Nephron progenitor cell (in vitro differentiated cells): ENCODE data around the gene LTO1.

Source experiments
- DNase-seq: peaks from one replicate; pipeline ENCODE4 v3.0.0; 2021
- H3K27ac Mint-ChIP-seq: 2 replicates; pipeline ENCODE4 v1.8.0; 2021; ENCODE audit warnings: mild to moderate bottlenecking, moderate library complexity, mixed read lengths
- H3K27me3 Mint-ChIP-seq: 2 replicates; pipeline ENCODE4 v1.8.0; 2021; ENCODE audit warnings: mild to moderate bottlenecking, low read depth, mixed read lengths; ENCODE audit not compliant: poor library complexity
- H3K36me3 Mint-ChIP-seq: 2 replicates; pipeline ENCODE4 v1.8.0; 2021; ENCODE audit warnings: low read depth, mixed read lengths
- H3K4me1 Mint-ChIP-seq: 2 replicates; pipeline ENCODE4 v1.8.0; 2021; ENCODE audit warnings: mixed read lengths
- H3K4me3 Mint-ChIP-seq: 2 replicates; pipeline ENCODE4 v1.8.0; 2021; ENCODE audit warnings: mild to moderate bottlenecking, moderate library complexity, mixed read lengths
- H3K9me3 Mint-ChIP-seq: 2 replicates; pipeline ENCODE4 v1.8.0; 2021; ENCODE audit warnings: mild to moderate bottlenecking, moderate library complexity, mixed read lengths
- TF ChIP-seq, protein P1 (sequence below): fragments of 200-600 bp; sonication (generic); IDR thresholded peaks from 2 replicates; pipeline ENCODE4 v1.5.0; 2021; ENCODE audit warnings: antibody characterized with exemption

The LTO1 gene, protein sequence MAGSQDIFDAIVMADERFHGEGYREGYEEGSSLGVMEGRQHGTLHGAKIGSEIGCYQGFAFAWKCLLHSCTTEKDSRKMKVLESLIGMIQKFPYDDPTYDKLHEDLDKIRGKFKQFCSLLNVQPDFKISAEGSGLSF

DNA sequence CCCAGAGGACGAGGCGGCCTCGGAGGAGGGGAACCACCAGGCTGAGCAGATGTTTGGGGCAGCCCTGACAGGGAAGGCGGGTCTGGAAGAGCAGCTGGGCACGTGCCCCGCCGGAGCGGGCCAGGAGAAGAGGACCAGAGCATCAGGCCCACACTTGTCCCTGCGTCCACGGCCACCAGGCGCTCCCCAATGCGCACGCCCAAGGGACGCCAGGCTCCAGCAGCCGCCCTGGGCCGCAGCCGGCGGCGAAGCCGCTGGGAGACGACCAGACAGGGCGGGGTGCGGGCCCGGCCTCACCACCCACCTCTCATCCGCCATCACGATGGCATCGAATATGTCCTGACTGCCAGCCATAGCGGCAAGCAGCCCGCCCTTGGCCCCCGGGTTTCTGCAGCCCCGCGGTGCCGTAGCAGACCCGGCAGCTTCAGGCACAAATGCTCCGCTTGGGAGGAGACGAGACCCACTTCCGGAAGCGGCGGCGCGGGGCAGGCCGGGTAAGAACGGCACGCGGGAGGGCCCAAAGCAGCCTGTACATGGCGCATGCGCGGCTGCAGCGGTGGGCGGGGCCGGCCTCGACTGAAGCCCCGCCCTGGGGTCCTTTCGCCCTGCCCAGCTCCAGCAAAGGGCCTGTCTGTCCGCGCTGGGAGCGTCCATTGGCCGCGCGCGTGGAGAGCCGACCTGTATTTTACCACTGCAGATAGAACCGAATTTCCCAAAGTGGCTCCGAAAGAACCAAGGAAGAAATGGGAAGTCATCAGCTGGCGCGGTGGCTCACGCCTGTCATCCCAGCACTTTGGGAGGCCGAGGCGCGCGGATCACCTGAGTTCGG, at the start of gene LTO1:
Gene LTO1, minus strand, starts transcription at position 468 of the 829 bp plus-strand sequence. Its CDS starts 114 bp downstream, at position 354.
- TF ChIP-seq, protein P1, sequence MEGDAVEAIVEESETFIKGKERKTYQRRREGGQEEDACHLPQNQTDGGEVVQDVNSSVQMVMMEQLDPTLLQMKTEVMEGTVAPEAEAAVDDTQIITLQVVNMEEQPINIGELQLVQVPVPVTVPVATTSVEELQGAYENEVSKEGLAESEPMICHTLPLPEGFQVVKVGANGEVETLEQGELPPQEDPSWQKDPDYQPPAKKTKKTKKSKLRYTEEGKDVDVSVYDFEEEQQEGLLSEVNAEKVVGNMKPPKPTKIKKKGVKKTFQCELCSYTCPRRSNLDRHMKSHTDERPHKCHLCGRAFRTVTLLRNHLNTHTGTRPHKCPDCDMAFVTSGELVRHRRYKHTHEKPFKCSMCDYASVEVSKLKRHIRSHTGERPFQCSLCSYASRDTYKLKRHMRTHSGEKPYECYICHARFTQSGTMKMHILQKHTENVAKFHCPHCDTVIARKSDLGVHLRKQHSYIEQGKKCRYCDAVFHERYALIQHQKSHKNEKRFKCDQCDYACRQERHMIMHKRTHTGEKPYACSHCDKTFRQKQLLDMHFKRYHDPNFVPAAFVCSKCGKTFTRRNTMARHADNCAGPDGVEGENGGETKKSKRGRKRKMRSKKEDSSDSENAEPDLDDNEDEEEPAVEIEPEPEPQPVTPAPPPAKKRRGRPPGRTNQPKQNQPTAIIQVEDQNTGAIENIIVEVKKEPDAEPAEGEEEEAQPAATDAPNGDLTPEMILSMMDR = no peak
- DNase-seq = peak; percentile 98
- H3K27ac Mint-ChIP-seq = peak within 1 kb of the TSS; percentile 48
- peaks cover 20% of the 10 kb centered on the region for H3K36me3 Mint-ChIP-seq
- peak within 1 kb of the TSS; percentile 91 for H3K4me3 Mint-ChIP-seq
- H3K4me1 Mint-ChIP-seq = peaks cover 28% of the 10 kb centered on the region
- H3K27me3 Mint-ChIP-seq = peaks cover 11% of the 10 kb centered on the region
- H3K9me3 Mint-ChIP-seq = no peaks in the 10 kb centered on the region

DNA sequence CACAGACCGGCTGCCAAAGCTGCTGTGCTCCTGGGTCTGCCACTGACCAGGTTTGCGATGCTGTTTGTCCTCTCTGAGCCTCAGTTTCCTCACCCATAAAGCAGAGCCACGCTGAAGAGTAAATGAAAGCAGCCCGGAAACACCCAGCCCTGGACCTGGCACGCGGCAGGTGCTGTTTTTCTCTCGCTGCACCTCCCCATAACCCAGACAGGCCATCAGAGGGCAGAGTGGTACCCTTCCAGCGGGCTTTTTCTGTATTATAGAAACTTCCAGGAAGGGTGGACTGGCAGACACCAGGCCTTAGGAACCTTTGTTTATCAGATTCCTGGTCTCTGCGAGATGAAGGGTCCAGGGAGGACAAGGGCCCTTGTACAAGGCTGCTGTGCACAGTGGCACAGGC, 46.6 kb upstream of the LTO1 start:
- peak overlapping the region; percentile 42 for H3K27ac Mint-ChIP-seq
- no peaks in the 10 kb centered on the region for H3K9me3 Mint-ChIP-seq
- no peaks in the 10 kb centered on the region for H3K36me3 Mint-ChIP-seq
- H3K4me1 Mint-ChIP-seq = peaks cover 55% of the 10 kb centered on the region
- no peak overlapping the region for H3K4me3 Mint-ChIP-seq
- TF ChIP-seq, protein P1 = no peak
- no peak for DNase-seq
- peaks cover 48% of the 10 kb centered on the region for H3K27me3 Mint-ChIP-seq

DNA sequence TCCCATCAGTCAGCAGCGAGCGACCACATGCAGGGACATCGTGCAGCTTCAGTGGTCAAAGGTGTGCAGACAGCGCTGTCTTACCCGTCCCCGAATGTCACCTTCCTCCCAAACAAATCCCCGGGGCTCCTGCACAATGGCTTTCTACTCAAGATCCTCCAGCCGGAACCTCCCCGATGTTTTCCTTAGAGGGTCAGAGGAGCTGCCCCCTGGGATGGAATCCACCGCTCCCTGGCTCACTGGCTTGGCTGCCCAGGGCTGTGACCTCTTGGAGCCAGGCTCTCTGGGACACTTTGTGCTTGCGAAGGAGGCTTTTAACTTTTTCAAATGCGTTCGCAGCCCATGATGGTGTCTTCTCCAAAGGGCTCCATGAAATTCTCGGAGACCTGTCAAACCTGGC, 46.0 kb upstream of the LTO1 start:
- peaks cover 46% of the 10 kb centered on the region for H3K27me3 Mint-ChIP-seq
- H3K4me1 Mint-ChIP-seq = peaks cover 53% of the 10 kb centered on the region
- TF ChIP-seq, protein P1 = no peak
- H3K9me3 Mint-ChIP-seq = no peaks in the 10 kb centered on the region
- H3K27ac Mint-ChIP-seq = peak overlapping the region; percentile 89
- no peaks in the 10 kb centered on the region for H3K36me3 Mint-ChIP-seq
- no peak overlapping the region for H3K4me3 Mint-ChIP-seq
- DNase-seq = peak; percentile 66

DNA sequence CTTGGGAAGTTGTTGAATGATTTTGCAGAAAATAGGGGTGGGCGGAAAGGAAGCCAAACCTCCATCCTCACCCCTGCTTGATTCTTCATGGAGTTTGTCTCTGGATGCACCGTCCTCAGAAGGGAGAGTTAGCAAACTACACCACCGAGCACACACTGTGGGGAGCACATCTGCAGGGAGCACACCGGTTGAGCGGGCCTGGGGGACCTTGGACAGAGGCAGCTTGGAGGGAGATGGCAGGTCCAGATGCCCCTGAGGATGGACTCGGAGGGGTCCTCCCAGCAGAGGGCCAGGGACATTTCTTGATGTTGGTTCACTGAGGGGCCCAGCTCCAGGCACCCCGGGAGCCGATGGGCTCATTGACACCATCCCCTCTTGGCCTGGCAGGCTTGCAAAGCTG, 43.8 kb upstream of the LTO1 start:
- Mint-ChIP-seq H3K27me3 (peaks cover 42% of the 10 kb centered on the region), H3K4me1 (peaks cover 56% of the 10 kb centered on the region), H3K27ac (no peak overlapping the region)

DNA sequence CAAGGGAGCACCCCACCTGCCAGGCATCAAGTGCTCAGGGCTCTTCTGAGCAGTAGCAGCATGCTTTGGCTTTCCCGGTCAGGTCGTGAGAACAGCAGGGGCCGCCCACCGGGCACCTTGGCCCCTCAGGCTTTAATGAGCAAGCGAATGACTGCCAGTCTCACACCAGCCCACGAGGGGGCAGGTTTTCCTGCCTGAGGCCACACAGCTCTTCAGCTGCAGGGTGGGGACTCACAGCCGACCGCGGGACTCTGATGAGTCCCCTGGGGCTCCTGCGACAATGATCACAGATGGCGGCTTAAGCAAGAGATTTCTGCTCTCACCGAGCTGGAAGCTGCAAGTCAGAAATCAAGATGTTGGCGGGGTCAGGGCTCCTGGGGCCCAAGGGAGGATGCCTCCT, 43.0 kb upstream of the LTO1 start:
- no peak overlapping the region for H3K4me3 Mint-ChIP-seq
- TF ChIP-seq, protein P1 = peak; percentile 86
- H3K36me3 Mint-ChIP-seq = no peaks in the 10 kb centered on the region
- peak; percentile 83 for DNase-seq
- no peaks in the 10 kb centered on the region for H3K9me3 Mint-ChIP-seq
- peaks cover 56% of the 10 kb centered on the region for H3K4me1 Mint-ChIP-seq
- no peak overlapping the region for H3K27ac Mint-ChIP-seq
- H3K27me3 Mint-ChIP-seq = peaks cover 41% of the 10 kb centered on the region

More for the DNA sequence above, 43.8 kb upstream of the LTO1 start:
- H3K9me3 Mint-ChIP-seq = no peaks in the 10 kb centered on the region
- no peaks in the 10 kb centered on the region for H3K36me3 Mint-ChIP-seq
- no peak for DNase-seq
- TF ChIP-seq, protein P1 = no peak
- H3K4me3 Mint-ChIP-seq = no peak overlapping the region
